ENCODE measurements around the gene CYP27A1.

- TF ChIP-seq POLR2A (IDR thresholded peaks at IDR 0.05; ENCODE audit: extremely low read depth, insufficient read length) (no peak), CTCF (IDR thresholded peaks at IDR 0.05; ENCODE audit: low read depth, low read length) (no peak), MYC (IDR thresholded peaks at IDR 0.05; ENCODE audit: low read depth, low read length) (no peak), MAX (IDR thresholded peaks at IDR 0.05; ENCODE audit: low read depth, low read length) (no peak)
Measured at GRCh38 chr2:218761795-218762194, 20.2 kb upstream of the CYP27A1 start.

Measured in NB4 (cell line).